K562 (cell line): ENCODE data around the gene BAIAP2. TPM values are rescaled to one million over a fixed set of nuclear protein-coding genes. Genes with fewer than 3 reads are reported as not detected.

Experiments used
- ATAC-seq: fragments of 200-7000 bp; cut with Tn5 transposase; 3 replicates; pipeline ENCODE4 v1.9.1; 2020; ENCODE audit warnings: moderate library complexity
- BruUV-seq: library from RNA; stranded (reverse); fragments of 400-500 nt; replicated peaks from 2 replicates; lab custom pipeline; 2021; lab: Mats Ljungman, UMichigan
- CTCF ChIA-PET: fragments of 300-600 bp; formaldehyde crosslinking; extraction: SDS; loops from one replicate; lab custom pipeline; 2021; ENCODE audit warnings: low intra/inter-chr PET ratio; lab: Yijun Ruan, JAX
- POLR2A ChIA-PET: fragments of 300-600, 350-650 bp; sonication (Branson Sonifier 250); formaldehyde crosslinking; extraction: SDS; loops from one replicate; lab custom pipeline; 2021; ENCODE audit warnings: antibody characterized with exemption, inconsistent platforms; lab: Yijun Ruan, JAX
- DNase-seq, 4 experiments: peaks; one replicate each; pipeline versions ENCODE4 v3.0.0 to v3.0.0-alpha.2; 2011 to 2018; ENCODE audit warnings: low spot score in 3 of 4, mixed read lengths in 3 of 4; ENCODE audit errors: extremely low read depth in 1 of 4
- FAIRE-seq: peaks from 2 replicates; lab custom pipeline; 2011; peaks lifted over from hg19 to GRCh38; lab: Jason Lieb, UNC
- H2AFZ ChIP-seq: 2 replicates; pipeline ENCODE4 v1.6.0; 2011; ENCODE audit warnings: low read depth, low read length, control low read depth, inconsistent platforms
- H3K27ac ChIP-seq: fragments of 200-600 bp; 3 replicates; pipeline ENCODE4 v1.8.0; 2011; ENCODE audit warnings: low read depth, mild to moderate bottlenecking, control low read depth, inconsistent platforms, low read length, moderate library complexity, mixed read lengths; ENCODE audit errors: extremely low read depth
- H3K27me3 ChIP-seq, 2 experiments: fragments of 300-600 bp in 1 of 2; 2 replicates in 1 of 2; 3 replicates in 1 of 2; pipeline versions ENCODE4 v1.6.0 to v1.8.0; 2011; ENCODE audit warnings: inconsistent platforms in 2 of 2, low read length in 2 of 2, mild to moderate bottlenecking in 1 of 2, mixed read lengths in 1 of 2, moderate library complexity in 1 of 2; ENCODE audit not compliant: control insufficient read depth in 2 of 2, insufficient read depth in 2 of 2
- H3K36me3 ChIP-seq: fragments of 300-600 bp; 3 replicates; pipeline ENCODE4 v1.8.0; 2011; ENCODE audit warnings: mild to moderate bottlenecking, low read length, inconsistent platforms; ENCODE audit not compliant: control insufficient read depth, insufficient read depth
- H3K4me1 ChIP-seq, 2 experiments: fragments of 200-600 bp in 1 of 2; replicated peaks in 1 of 2; 2 replicates in 1 of 2; 3 replicates in 1 of 2; pipeline versions ENCODE4 v1.5.1 to v1.8.0; 2011; ENCODE audit warnings: inconsistent platforms in 2 of 2, low read length in 2 of 2, mild to moderate bottlenecking in 1 of 2, mixed read lengths in 1 of 2, moderate library complexity in 1 of 2; ENCODE audit not compliant: control insufficient read depth in 2 of 2, insufficient read depth in 2 of 2
- H3K4me2 ChIP-seq: 2 replicates; pipeline ENCODE4 v1.6.1; 2011; ENCODE audit warnings: low read length, control low read depth, inconsistent platforms, mixed read lengths; ENCODE audit not compliant: insufficient read depth
- H3K4me3 ChIP-seq: fragments of 200-600 bp; sonication (generic), shearing (Covaris generic); 2 replicates; pipeline ENCODE4 v1.5.1; 2016; ENCODE audit warnings: control low read depth, inconsistent platforms
- H3K79me2 ChIP-seq: fragments of 200-600 bp; 3 replicates; pipeline ENCODE4 v1.8.0; 2011; ENCODE audit warnings: low read length, inconsistent platforms; ENCODE audit not compliant: control insufficient read depth, insufficient read depth
- H3K9ac ChIP-seq, 2 experiments: 2 replicates each; pipeline versions ENCODE4 v1.6.0 to v1.6.1; 2011; ENCODE audit warnings: low read depth in 2 of 2, low read length in 2 of 2, control low read depth in 1 of 2, inconsistent platforms in 1 of 2, mild to moderate bottlenecking in 1 of 2, mixed read lengths in 1 of 2; ENCODE audit not compliant: insufficient read depth in 1 of 2
- H3K9me1 ChIP-seq: one replicate; pipeline ENCODE4 v1.6.0; 2011; ENCODE audit warnings: inconsistent platforms, mild to moderate bottlenecking, low read length, moderate library complexity; ENCODE audit not compliant: control insufficient read depth, insufficient read depth
- H3K9me3 ChIP-seq: replicated peaks from 2 replicates; pipeline ENCODE4 v1.5.1; 2011; ENCODE audit warnings: low read depth, low read length, inconsistent platforms; ENCODE audit not compliant: control insufficient read depth, insufficient read depth
- H4K20me1 ChIP-seq: replicated peaks from 2 replicates; pipeline ENCODE4 v1.6.1; 2011; ENCODE audit warnings: low read length, inconsistent platforms, mixed read lengths; ENCODE audit not compliant: control insufficient read depth, insufficient read depth
- BCOR ChIP-seq: fragments of 450-650 bp; IDR thresholded peaks from 2 replicates; pipeline ENCODE4 v1.6.1; 2016
- CREB3 ChIP-seq: fragments of 450-650 bp; conservative IDR thresholded peaks from 2 replicates; pipeline ENCODE4 v1.6.1; 2016; ENCODE audit warnings: missing genetic modification characterization, low read depth, mild to moderate bottlenecking, missing compliant biosample characterization, moderate library complexity
- MAFF ChIP-seq: IDR thresholded peaks from 2 replicates; pipeline ENCODE4 v1.6.1; 2012; ENCODE audit warnings: low read length, improper control_type of control experiment
- POLR2AphosphoS2 ChIP-seq: IDR thresholded peaks from 2 replicates; pipeline ENCODE4 v1.6.1; 2012; ENCODE audit warnings: low read length, improper control_type of control experiment
- SP2 ChIP-seq: IDR thresholded peaks from 2 replicates; pipeline ENCODE4 v1.6.1; 2011; ENCODE audit warnings: mild to moderate bottlenecking, low read depth, low read length, moderate library complexity; ENCODE audit not compliant: poor library complexity, severe bottlenecking; ENCODE audit errors: extremely low read depth
- TOE1 ChIP-seq, 2 experiments: fragments of 450-650 bp in 1 of 2; sonication (generic) in 1 of 2; formaldehyde crosslinking in 1 of 2; IDR thresholded peaks; 2 replicates each; pipeline versions ENCODE4 v1.7.1 to v1.8.0; 2016 to 2022; ENCODE audit warnings: borderline replicate concordance in 2 of 2, mild to moderate bottlenecking in 2 of 2, antibody characterized with exemption in 1 of 2, inconsistent platforms in 1 of 2, low read depth in 1 of 2, missing genetic modification reagents in 1 of 2, moderate library complexity in 1 of 2
- ZNF24 ChIP-seq: fragments of 450-650 bp; IDR thresholded peaks from 2 replicates; pipeline ENCODE4 v1.6.1; 2016
- ZNF263 ChIP-seq: sonication (generic); formaldehyde crosslinking; IDR thresholded peaks from 2 replicates; pipeline ENCODE4 v1.8.0; 2022; ENCODE audit warnings: mild to moderate bottlenecking, missing genetic modification reagents, borderline replicate concordance
- ZNF277 ChIP-seq: fragments of 250-450 bp; sonication (Bioruptor Pico); IDR thresholded peaks from 2 replicates; pipeline ENCODE4 v1.8.0; 2022; ENCODE audit warnings: inconsistent platforms, mild to moderate bottlenecking, moderate library complexity, borderline replicate concordance
- WGBS: fragments of 100-300 bp; shearing (Covaris generic); methylation state at CpG from one replicate; pipeline ENCODE4 v1.1.6; 2016; ENCODE audit warnings: low coverage, mixed read lengths; ENCODE audit not compliant: insufficient coverage; ENCODE audit errors: missing lambda C conversion rate; 5-methylcytosine and 5-hydroxymethylcytosine counted together
- in situ Hi-C: fragments of 300-500 bp; cut with MboI; formaldehyde crosslinking; loops from 4 replicates; pipeline ENCODE4 v1.15.0; 2018; ENCODE audit warnings: inconsistent platforms, mixed read lengths
- intact Hi-C: fragments of 100-400 bp; cut with micrococcal nuclease; formaldehyde crosslinking; loops from 2 replicates; pipeline ENCODE4 v1.14.2; 2022
- polyA plus RNA-seq, 8 experiments: library from polyadenylated mRNA; depleted of rRNA in 4 of 8; stranded (reverse) in 5 of 8; unstranded in 3 of 8; fragments of >200 nt; fragmentation: Nextera tagmentation in 2 of 8; fragmentation: Illumina TruSeq in 1 of 8; extraction: Ambion mirVana in 2 of 8; extraction: Trizol in 1 of 8; gene quantifications; 2 replicates each; pipeline versions ENCODE4 v1.2.1 to v1.2.3, GENCODE V29; 2011 to 2014; ENCODE audit warnings: inconsistent platforms in 1 of 8, missing spikeins in 1 of 8
- total RNA-seq, 7 experiments: library from RNA; depleted of rRNA in 6 of 7; stranded (reverse); fragments of >200 nt in 6 of 7; fragmentation: Illumina TruSeq in 2 of 7; extraction: Trizol in 2 of 7; gene quantifications; 2 replicates each; pipeline versions ENCODE4 v1.2.1 to v1.2.3, GENCODE V29; 2011 to 2021; ENCODE audit warnings: low replicate concordance in 1 of 7
- TF ChIP-seq, protein P1 (sequence below), 2 experiments: IDR thresholded peaks in 1 of 2; conservative IDR thresholded peaks in 1 of 2; 2 replicates each; pipeline ENCODE4 v1.6.1; 2016; ENCODE audit warnings: low read depth in 2 of 2, mild to moderate bottlenecking in 1 of 2, missing compliant biosample characterization in 1 of 2, missing genetic modification characterization in 1 of 2, moderate library complexity in 1 of 2
- TF ChIP-seq, protein P2 (sequence below): IDR thresholded peaks from 2 replicates; pipeline ENCODE4 v1.6.1; 2011; ENCODE audit not compliant: insufficient read length; ENCODE audit errors: extremely low read depth
- TF ChIP-seq, protein P3 (sequence below): fragments of 250-450 bp; sonication (Bioruptor Pico); IDR thresholded peaks from 2 replicates; pipeline ENCODE4 v1.5.0; 2021

The BAIAP2 gene
- total and polyA plus RNA-seq, 9 of the 15 experiments (the other 6 are each of a cell fraction or from before 2014, with no cell fraction given): 2.3 to 51.6 (median 18.4) TPM

DNA sequence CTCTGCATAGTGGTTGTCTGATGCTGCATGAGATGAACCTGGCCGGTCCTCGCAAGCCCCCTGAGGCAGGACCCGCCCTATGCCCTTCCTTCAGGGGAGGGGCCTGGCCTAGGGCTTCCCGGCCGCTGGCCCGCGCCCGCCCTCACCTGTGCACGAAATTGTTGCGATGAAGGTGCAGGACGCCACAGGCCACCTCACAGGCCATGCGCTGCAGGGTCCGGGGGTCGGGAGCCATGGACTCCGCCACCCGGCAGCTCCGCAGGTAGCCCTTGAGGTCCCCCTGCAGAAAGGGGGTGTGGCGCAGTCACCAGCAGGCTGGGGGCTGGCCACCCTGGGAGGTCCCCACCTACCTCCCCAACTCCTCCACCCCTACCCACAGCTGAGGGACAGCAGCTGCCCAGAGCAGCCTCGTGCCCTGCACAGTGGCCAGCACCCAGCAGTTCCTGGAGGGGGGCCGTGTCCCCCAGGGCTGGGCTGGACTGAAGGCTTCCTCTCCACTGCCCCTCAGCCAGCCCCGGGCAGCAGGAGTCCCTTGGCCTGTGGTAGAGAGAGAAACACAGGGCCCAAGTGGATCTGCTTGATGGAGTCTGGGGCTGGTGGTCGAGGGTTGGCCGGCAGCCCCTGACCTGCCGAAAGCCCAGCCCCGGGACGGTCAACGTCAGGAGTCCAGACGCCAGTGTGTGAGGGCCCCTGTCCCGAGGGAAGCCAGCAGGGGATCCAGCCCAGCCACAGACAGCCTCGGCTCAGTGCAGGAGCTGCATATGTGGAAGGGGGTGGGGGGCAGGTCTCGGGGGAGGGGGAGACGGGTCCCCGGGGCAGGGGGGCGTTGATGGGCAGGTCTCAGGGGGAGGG, 91.6 kb downstream of the BAIAP2 start:
- Histone ChIP-seq H3K4me1 (peaks cover 0 to 88% of the 10 kb centered on the region in 2 experiments; a peak in 2 of 5 replicates), H3K4me2 (no peak overlapping the region), H3K9me3 (no peaks in the 10 kb centered on the region), H3K27ac (no peak overlapping the region), H3K79me2 (no peaks in the 10 kb centered on the region), H2AFZ (no peak overlapping the region), H3K9me1 (no peaks in the 10 kb centered on the region), H3K27me3 (peaks cover 9 to 34% of the 10 kb centered on the region in 2 experiments; a peak in 4 of 5 replicates), H3K4me3 (no peak overlapping the region), H3K9ac (no peak overlapping the region), H4K20me1 (no peaks in the 10 kb centered on the region), H3K36me3 (no peaks in the 10 kb centered on the region)
- WGBS: 13% methylated on average over 27 of the region's 34 CpGs
- in situ Hi-C loops: loop anchor here (25.0 kb wide), 1 partner anchor 111 kb away; the partner anchor contains the start of genes NDUFAF8 and TEPSIN
- ChIA-PET POLR2A (no interaction called here), CTCF (no interaction called here)
- BruUV-seq: no TSS peak
- FAIRE-seq (no peak), ATAC-seq (no peak), DNase-seq (no peak)
- intact Hi-C loops: no loop called here
- TF ChIP-seq BCOR (no peak), POLR2AphosphoS2 (no peak), CREB3 (no peak), MAFF (no peak), ZNF277 (CRISPR knock-in tag) (no peak), ZNF263 (no peak), SP2 (no peak), ZNF24 (no peak), TOE1 (IDR thresholded peaks at IDR 0.05; ENCODE audit: borderline replicate concordance) (no peak), TOE1 (CRISPR knock-in tag; IDR thresholded peaks at IDR 0.05; ENCODE audit: borderline replicate concordance, low read depth) (no peak)
- TF ChIP-seq, protein P1, sequence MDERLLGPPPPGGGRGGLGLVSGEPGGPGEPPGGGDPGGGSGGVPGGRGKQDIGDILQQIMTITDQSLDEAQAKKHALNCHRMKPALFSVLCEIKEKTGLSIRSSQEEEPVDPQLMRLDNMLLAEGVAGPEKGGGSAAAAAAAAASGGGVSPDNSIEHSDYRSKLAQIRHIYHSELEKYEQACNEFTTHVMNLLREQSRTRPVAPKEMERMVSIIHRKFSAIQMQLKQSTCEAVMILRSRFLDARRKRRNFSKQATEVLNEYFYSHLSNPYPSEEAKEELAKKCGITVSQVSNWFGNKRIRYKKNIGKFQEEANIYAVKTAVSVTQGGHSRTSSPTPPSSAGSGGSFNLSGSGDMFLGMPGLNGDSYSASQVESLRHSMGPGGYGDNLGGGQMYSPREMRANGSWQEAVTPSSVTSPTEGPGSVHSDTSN (CRISPR knock-in tag; IDR thresholded peaks at IDR 0.05; ENCODE audit: low read depth): no peak
- TF ChIP-seq, protein P1 (tag; conservative IDR thresholded peaks at IDR 0.05; ENCODE audit: low read depth): no peak
- TF ChIP-seq, protein P2, sequence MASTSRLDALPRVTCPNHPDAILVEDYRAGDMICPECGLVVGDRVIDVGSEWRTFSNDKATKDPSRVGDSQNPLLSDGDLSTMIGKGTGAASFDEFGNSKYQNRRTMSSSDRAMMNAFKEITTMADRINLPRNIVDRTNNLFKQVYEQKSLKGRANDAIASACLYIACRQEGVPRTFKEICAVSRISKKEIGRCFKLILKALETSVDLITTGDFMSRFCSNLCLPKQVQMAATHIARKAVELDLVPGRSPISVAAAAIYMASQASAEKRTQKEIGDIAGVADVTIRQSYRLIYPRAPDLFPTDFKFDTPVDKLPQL: no peak
- TF ChIP-seq, protein P3, sequence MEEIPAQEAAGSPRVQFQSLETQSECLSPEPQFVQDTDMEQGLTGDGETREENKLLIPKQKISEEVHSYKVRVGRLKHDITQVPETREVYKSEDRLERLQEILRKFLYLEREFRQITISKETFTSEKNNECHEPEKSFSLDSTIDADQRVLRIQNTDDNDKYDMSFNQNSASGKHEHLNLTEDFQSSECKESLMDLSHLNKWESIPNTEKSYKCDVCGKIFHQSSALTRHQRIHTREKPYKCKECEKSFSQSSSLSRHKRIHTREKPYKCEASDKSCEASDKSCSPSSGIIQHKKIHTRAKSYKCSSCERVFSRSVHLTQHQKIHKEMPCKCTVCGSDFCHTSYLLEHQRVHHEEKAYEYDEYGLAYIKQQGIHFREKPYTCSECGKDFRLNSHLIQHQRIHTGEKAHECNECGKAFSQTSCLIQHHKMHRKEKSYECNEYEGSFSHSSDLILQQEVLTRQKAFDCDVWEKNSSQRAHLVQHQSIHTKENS: no peak
